ENCODE data around the gene THADA. TPM values are rescaled to one million over a fixed set of nuclear protein-coding genes. Genes with fewer than 3 reads are reported as not detected.

The THADA gene
- total RNA-seq, 1 donor, result 39.4 TPM

GRCh38 chr2:43437363-43437762, 158.5 kb downstream of the THADA start:
- no peak overlapping the region for H2AFZ ChIP-seq (ENCODE audit: low read length)

GRCh38 chr2:43436431-43436830, 159.4 kb downstream of the THADA start:
- no peaks in the 10 kb centered on the region for H3K4me1 ChIP-seq (ENCODE audit: insufficient read depth, low read length)
- no peak for DNase-seq (ENCODE audit: insufficient read length, low spot score, missing footprints)
- no peaks in the 10 kb centered on the region for H3K9me3 ChIP-seq (ENCODE audit: low read depth, low read length)
- H3K27ac ChIP-seq (ENCODE audit: low read depth, low read length), result no peak overlapping the region
- H3K79me2 ChIP-seq (ENCODE audit: insufficient read depth, low read length), result no peaks in the 10 kb centered on the region
- H2AFZ ChIP-seq (ENCODE audit: low read length), result no peak overlapping the region
- H3K4me2 ChIP-seq (ENCODE audit: insufficient read depth, low read length), result no peak overlapping the region
- TF ChIP-seq, protein P1, sequence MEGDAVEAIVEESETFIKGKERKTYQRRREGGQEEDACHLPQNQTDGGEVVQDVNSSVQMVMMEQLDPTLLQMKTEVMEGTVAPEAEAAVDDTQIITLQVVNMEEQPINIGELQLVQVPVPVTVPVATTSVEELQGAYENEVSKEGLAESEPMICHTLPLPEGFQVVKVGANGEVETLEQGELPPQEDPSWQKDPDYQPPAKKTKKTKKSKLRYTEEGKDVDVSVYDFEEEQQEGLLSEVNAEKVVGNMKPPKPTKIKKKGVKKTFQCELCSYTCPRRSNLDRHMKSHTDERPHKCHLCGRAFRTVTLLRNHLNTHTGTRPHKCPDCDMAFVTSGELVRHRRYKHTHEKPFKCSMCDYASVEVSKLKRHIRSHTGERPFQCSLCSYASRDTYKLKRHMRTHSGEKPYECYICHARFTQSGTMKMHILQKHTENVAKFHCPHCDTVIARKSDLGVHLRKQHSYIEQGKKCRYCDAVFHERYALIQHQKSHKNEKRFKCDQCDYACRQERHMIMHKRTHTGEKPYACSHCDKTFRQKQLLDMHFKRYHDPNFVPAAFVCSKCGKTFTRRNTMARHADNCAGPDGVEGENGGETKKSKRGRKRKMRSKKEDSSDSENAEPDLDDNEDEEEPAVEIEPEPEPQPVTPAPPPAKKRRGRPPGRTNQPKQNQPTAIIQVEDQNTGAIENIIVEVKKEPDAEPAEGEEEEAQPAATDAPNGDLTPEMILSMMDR (IDR thresholded peaks at IDR 0.05; ENCODE audit: extremely low read depth, low read depth, low read length), result no peak
- no peaks in the 10 kb centered on the region for H3K27me3 ChIP-seq (ENCODE audit: insufficient read depth, low read length)
- no peaks in the 10 kb centered on the region for H3K36me3 ChIP-seq (ENCODE audit: insufficient read depth, low read length)
- no peak overlapping the region for H3K4me3 ChIP-seq (ENCODE audit: insufficient read depth, low read length)
- H4K20me1 ChIP-seq (ENCODE audit: insufficient read depth, low read length), result no peaks in the 10 kb centered on the region

More at GRCh38 chr2:43437363-43437762, 158.5 kb downstream of the THADA start:
- H3K4me1 ChIP-seq (ENCODE audit: insufficient read depth, low read length), result no peaks in the 10 kb centered on the region
- no peaks in the 10 kb centered on the region for H3K27me3 ChIP-seq (ENCODE audit: insufficient read depth, low read length)
- no peak overlapping the region for H3K27ac ChIP-seq (ENCODE audit: low read depth, low read length)
- no peak overlapping the region for H3K4me3 ChIP-seq (ENCODE audit: insufficient read depth, low read length)
- no peaks in the 10 kb centered on the region for H3K79me2 ChIP-seq (ENCODE audit: insufficient read depth, low read length)
- peak; percentile 27 for DNase-seq (ENCODE audit: insufficient read length, low spot score, missing footprints)
- no peaks in the 10 kb centered on the region for H3K9me3 ChIP-seq (ENCODE audit: low read depth, low read length)
- no peaks in the 10 kb centered on the region for H3K36me3 ChIP-seq (ENCODE audit: insufficient read depth, low read length)
- no peak overlapping the region for H3K4me2 ChIP-seq (ENCODE audit: insufficient read depth, low read length)
- H4K20me1 ChIP-seq (ENCODE audit: insufficient read depth, low read length), result no peaks in the 10 kb centered on the region
- TF ChIP-seq, protein P1 (IDR thresholded peaks at IDR 0.05; ENCODE audit: extremely low read depth, low read depth, low read length), result no peak

GRCh38 chr2:43435746-43436145, 160.1 kb downstream of the THADA start:
- H3K4me2 ChIP-seq (ENCODE audit: insufficient read depth, low read length), result no peak overlapping the region
- no peaks in the 10 kb centered on the region for H3K36me3 ChIP-seq (ENCODE audit: insufficient read depth, low read length)
- no peaks in the 10 kb centered on the region for H3K9me3 ChIP-seq (ENCODE audit: low read depth, low read length)
- no peak overlapping the region for H2AFZ ChIP-seq (ENCODE audit: low read length)
- DNase-seq (ENCODE audit: insufficient read length, low spot score, missing footprints), result no peak
- TF ChIP-seq, protein P1 (IDR thresholded peaks at IDR 0.05; ENCODE audit: extremely low read depth, low read depth, low read length), result no peak
- no peaks in the 10 kb centered on the region for H4K20me1 ChIP-seq (ENCODE audit: insufficient read depth, low read length)
- H3K27me3 ChIP-seq (ENCODE audit: insufficient read depth, low read length), result no peaks in the 10 kb centered on the region
- no peak overlapping the region for H3K27ac ChIP-seq (ENCODE audit: low read depth, low read length)
- H3K4me1 ChIP-seq (ENCODE audit: insufficient read depth, low read length), result no peaks in the 10 kb centered on the region
- H3K4me3 ChIP-seq (ENCODE audit: insufficient read depth, low read length), result no peak overlapping the region
- H3K79me2 ChIP-seq (ENCODE audit: insufficient read depth, low read length), result no peaks in the 10 kb centered on the region

DNA sequence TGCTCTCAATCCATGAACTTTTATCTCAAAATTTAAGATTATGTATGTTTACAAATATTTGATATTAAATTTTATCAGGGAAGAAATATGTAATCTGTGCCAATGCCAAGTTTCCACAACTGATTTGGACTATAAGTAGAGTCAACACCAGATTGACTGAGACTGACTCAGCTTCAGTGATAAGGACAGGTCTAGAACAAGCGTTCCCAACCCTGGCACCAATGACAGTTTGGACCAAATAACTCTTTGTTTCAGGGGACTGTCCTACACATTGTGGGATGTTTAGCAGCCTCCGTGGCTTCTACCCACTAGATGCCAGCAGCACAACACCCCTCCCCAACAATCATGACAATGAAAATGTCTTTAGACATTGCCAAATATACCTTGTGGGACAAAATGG, 165.3 kb downstream of the THADA start:
- H3K9me3 ChIP-seq (ENCODE audit: low read depth, low read length), result no peaks in the 10 kb centered on the region
- H3K4me3 ChIP-seq (ENCODE audit: insufficient read depth, low read length), result no peak overlapping the region
- H3K36me3 ChIP-seq (ENCODE audit: insufficient read depth, low read length), result peaks cover 2% of the 10 kb centered on the region
- no peak for DNase-seq (ENCODE audit: insufficient read length, low spot score, missing footprints)
- H4K20me1 ChIP-seq (ENCODE audit: insufficient read depth, low read length), result no peaks in the 10 kb centered on the region
- TF ChIP-seq, protein P1 (IDR thresholded peaks at IDR 0.05; ENCODE audit: extremely low read depth, low read depth, low read length), result no peak
- H3K4me2 ChIP-seq (ENCODE audit: insufficient read depth, low read length), result no peak overlapping the region
- no peaks in the 10 kb centered on the region for H3K79me2 ChIP-seq (ENCODE audit: insufficient read depth, low read length)
- H3K27ac ChIP-seq (ENCODE audit: low read depth, low read length), result no peak overlapping the region
- no peaks in the 10 kb centered on the region for H3K27me3 ChIP-seq (ENCODE audit: insufficient read depth, low read length)
- H3K4me1 ChIP-seq (ENCODE audit: insufficient read depth, low read length), result peaks cover 16% of the 10 kb centered on the region
- no peak overlapping the region for H2AFZ ChIP-seq (ENCODE audit: low read length)

Data from osteoblast (primary cell).